CMK (cell line): ENCODE results near the gene LRP1B.

ENCODE experiments used
- DNase-seq: peaks from one replicate; pipeline ENCODE4 v3.0.0-alpha.2; 2010; ENCODE audit warnings: low read depth

Gene LRP1B

GRCh38 chr2:141591787-141592186 is 539.0 kb downstream of the LRP1B start:
- no peak for DNase-seq

DNA sequence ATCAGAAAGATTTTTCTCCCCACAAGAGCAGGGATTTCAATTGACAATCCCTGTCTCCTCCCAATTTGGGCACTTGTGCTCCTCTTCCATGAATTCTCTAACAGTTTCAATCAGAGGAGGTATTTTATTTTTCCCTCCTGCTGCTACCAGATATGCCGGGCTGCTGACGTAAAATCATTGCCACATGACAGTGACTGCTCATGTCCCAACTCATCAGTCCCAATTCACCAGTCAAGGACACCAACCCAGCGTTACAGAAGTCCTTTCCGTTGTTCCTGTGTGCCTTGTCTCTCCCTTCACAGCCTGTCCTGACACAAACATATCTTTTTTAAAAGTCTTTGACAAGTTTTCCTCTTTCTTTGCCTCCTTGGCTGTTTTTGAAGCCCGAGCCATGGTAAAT is 540.2 kb downstream of the LRP1B start:
- DNase-seq = no peak

- no peak for DNase-seq
These were observed 541.5 kb downstream of the LRP1B start for GRCh38 chr2:141589314-141589713.

GRCh38 chr2:141586985-141587384 is 543.8 kb downstream of the LRP1B start:
- DNase-seq = no peak

DNA sequence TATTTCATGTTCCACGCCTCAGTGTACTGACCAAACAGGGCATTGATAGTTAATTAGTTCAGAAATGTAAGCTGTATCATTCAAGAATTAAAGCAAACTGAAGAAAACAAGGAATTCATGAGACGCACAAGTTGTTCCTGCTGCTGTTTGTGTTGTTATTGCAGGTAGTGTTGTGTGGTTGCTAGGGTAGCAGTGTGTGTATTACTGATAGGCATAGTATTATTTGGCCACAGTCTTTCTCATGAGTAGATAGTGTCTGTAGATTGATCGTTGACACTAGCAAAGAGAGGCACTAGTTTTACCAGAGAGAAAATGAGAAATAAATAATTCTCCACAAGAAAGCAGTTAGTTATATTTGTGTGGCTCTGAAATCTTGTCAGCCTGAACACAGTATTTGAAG is 548.6 kb downstream of the LRP1B start:
- DNase-seq = no peak

DNA sequence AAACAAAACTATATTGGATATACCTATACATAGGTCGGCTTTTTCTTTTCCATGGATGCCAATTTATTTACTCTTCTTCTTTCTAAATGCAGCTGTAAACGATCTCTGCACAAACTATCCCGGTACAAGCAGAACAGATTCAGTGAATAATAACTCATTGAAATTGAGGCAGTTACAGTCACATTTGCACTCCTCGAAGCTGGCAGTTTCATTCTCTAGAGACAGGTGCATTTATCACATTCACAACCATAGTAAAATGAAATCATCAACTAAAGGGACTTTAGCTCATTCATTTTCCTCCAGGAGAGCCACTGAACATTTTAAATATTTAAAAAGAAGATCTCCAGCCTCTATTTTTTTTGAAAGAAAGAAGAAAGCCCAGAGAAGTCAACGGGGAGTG is 551.7 kb downstream of the LRP1B start:
- DNase-seq = no peak

DNA sequence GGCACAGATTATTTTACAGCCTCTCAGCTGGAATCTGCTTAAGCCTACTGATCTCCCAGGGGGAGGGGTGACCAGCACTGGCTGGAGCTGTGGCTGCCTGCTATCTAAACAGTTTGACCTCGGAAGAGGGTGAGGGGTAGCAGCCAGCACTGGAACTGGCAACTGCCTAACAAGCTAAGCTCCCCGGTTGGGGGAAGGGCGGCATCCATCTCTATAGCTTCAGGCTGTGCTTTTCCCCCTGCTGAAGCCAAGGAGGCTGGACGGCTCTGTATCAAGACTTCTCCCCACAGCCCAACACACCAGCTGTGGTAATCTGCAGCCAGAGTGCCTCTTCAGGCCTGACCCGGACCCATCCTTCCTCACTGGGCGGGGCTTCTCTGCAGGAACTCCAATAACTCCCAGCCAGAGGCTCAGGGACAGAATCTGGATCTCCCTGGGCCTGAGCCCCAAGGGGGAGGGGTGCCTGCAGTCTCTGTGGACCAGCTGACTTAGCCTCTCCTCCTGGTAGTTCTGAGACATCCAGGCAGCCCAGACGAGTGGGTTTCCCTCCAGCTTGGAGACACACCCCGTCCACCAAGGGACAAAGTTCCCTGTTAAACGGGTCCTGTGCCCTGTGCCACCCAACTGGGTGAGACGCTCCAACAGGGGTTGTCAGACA is 560.2 kb downstream of the LRP1B start:
- no peak for DNase-seq

GRCh38 chr2:141569941-141570340 is 560.9 kb downstream of the LRP1B start:
- no peak for DNase-seq

- DNase-seq = no peak
These were observed 565.2 kb downstream of the LRP1B start for GRCh38 chr2:141565597-141565996.

DNA sequence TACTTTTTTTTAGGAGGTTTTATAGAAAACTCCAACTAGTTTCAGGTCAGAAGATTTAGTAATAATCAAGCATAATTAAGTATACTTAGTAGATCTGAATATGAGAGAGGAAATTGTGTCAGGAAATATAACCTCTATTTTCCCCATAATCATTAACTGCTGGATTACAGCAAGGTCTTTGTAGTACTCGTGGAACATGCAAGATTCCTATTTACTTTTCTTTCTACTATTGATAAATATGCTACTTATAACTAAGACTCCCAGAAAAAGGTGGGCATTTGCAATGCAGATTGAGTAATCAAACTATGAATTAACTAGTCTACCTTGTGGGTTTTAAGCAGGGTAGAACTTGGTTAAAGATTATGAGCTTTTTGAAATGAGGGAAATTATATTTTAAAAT is 570.1 kb downstream of the LRP1B start:
- no peak for DNase-seq

DNA sequence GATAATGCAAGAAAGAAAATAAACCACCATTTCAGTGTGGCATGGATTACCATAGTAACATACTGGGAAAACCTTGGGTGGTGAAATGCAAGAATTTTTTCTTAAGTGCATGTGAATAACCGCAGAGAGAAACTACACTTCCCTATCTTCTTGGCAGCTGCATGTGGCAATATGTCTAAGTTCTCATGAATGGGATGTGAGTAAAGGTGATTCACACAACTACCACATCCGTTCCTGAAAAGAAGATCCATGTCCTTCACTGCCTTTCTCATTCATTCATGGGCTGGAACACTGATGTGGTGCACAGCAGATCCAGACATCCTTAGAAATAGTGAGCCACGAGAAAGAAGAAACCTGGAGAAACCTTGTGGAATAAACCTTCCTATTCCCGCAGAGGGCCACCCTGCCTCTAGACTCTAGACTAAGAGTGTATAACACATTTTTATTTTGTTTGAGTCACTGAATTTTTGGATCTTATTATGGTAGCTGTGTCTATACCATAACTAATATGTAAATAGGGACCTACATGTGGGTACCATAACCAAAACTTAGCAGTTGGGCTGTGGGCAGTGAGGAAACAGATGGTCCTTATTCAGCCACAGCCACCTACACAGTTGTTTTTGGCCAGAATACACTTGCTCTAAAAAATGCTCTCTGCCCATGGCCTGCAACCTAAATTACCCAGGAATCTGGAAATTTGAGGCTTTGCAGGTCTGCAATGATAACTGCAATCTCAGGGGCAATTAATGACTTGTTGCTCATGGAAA is 573.3 kb downstream of the LRP1B start:
- DNase-seq = no peak

DNA sequence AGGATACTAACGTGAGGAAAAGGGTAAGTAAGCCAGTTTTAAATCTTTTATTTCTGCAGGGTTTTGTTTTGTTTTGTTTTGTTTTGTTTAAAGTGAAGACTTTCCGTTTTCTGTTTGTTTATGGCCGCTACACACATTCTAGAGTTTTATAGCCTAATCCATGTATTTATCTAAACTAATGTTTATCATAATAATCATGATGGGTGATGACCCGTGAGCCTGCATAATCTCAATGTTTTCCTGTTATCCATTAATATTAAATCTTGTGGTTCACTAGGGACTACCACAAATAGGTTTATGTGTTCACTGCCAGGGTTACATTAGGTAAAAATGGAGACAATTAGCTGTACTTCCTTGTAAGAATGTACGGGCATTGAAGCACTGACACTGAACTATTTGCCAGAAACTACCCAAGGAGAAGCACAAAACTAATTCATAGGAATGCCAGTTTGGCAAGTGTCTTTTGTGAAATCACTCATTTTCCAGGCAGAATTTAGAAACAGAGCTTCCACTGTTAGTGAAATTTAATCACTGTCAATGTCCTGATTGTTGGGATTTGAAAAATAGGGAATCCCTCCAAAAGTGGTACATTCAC is 574.8 kb downstream of the LRP1B start:
- no peak for DNase-seq

DNA sequence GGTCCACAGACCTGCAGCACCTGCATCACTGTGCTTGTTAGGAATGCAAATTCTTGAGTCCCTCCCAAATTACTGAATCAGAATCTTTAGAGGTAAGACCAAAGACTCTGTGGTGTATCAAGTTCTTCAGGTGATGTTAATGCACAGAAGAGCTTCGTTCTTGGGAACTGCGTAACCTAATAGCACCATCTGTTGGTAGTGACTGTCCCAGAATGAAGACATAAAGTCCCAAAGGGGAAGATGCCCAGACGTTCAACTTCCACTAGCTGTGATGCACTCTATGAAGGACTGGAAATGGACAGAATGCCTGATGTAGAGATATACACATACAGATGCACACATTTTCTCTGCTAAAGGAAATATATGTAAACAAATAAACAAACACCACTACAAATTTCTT is 576.0 kb downstream of the LRP1B start:
- no peak for DNase-seq

DNA sequence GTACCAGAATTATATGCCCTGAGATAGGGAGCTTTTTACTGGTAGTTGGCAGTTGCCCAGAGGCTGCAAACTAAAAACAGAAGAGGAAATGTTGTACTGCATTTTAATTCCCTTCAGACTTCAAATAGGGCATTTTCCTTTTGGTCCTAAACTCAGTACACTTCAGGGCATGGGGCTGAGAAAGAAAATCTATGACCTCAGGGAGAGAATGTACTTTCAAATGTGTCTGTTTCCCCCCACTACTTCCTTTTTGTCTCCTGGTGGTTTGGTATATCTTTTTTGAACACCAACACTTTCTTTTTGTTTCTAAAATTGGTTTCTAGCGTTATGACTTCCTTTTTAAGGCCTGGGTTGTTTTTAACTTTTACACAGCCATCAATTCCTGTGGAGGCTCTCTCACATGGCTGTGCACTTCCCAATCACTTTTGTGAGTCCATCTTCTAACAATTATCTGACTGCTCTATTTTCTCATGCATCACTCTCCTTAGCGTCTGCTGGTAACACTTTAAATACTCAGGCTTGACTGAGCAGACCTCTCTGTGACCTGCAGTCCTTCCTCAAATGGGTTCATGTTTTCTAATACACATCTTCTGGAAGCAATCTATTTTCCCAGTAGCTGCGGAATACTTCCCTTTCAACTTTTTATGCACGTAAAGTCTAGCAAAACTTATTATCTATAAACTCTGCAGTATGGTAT is 596.0 kb downstream of the LRP1B start:
- no peak for DNase-seq

- no peak for DNase-seq
These were observed 601.2 kb downstream of the LRP1B start for GRCh38 chr2:141529659-141530058.

DNA sequence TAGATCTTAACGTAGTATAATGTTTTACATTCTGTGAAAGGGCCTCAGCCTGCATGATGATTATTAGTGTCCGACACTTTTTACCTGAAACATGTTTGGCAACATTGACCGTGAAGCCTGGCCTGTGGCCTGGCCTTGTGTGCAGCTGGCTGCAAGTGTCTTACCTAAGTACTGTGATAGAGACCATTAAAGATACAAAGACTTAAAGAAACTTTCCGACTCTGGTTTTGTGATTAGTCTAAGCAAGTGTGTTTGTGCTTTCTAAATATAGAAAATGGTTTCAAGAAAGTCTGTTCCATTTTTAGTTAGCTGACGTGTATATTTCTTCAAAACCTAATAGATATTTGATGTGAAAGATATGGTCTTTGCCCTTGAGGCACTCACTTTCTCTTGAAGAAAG is 601.8 kb downstream of the LRP1B start:
- DNase-seq = no peak

GRCh38 chr2:141526760-141527159 is 604.1 kb downstream of the LRP1B start:
- DNase-seq = no peak

DNA sequence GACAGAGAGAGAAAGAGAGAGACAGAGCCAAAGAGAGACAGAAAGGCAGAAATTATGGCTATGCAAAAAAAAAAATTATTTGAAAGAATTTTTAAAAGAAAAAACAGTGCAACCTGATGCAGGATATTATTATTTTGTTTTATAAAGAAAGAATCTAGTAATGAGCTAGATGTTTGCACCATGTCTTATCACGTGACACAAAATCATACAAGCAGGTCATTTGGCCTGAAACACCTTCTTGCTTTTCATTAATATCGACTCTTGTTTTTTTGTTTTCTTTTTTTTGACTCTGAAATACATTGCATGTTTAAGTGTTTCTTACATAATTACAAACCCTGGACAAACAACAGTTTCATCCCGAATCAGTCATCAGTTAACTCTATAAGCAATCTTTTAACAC is 606.0 kb downstream of the LRP1B start:
- no peak for DNase-seq

DNA sequence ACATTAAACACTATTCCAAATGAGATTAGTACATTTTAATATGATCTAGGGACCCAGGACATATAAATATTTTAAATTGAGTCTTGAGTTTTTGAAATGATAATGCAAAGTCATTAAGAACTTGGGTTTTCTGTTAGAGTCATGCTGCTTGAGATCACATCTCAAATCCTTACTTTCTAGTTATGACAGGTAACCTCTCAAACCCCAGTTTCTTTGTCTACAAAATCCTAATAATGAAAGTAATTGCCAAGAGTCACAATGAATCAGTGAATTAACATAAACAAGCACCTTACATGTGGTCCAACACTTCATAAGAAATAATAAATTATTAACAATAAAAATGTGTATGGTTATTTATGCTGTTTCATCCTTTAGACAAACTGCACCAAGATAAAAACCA is 607.6 kb downstream of the LRP1B start:
- DNase-seq = no peak

- no peak for DNase-seq
These were observed 608.1 kb downstream of the LRP1B start for GRCh38 chr2:141522702-141523101.

GRCh38 chr2:141522048-141522447 is 608.8 kb downstream of the LRP1B start:
- no peak for DNase-seq

GRCh38 chr2:141519906-141520305 is 610.9 kb downstream of the LRP1B start:
- no peak for DNase-seq

- DNase-seq = no peak
These were observed 612.9 kb downstream of the LRP1B start for GRCh38 chr2:141517852-141518421.
